Peyer's patch (tissue), 4 donors: ENCODE data around the gene CACNA2D3.

Experiments used
- CTCF ChIP-seq, 6 experiments: fragments of 450-650 bp in 4 of 6; fragments of 200-600 bp in 2 of 6; sonication (generic) in 1 of 6; IDR thresholded peaks; one replicate each; pipeline ENCODE4 v1.5.1; 2017 to 2019; ENCODE audit warnings: antibody characterized with exemption in 6 of 6, mild to moderate bottlenecking in 3 of 6, moderate library complexity in 1 of 6
- POLR2A ChIP-seq, 2 donors: fragments of 450-650 bp; IDR thresholded peaks; one replicate each; pipeline ENCODE4 v1.5.1; 2017; ENCODE audit warnings: antibody characterized with exemption in 2 of 2, mild to moderate bottlenecking in 2 of 2, moderate library complexity in 2 of 2

- TF ChIP-seq POLR2A (IDR thresholded peaks at IDR 0.05): no peak
- TF ChIP-seq CTCF (IDR thresholded peaks at IDR 0.05): no peak
Observed at GRCh38 chr3:54427501-54427900, 305.1 kb downstream of the CACNA2D3 start.
